B cell (primary cell): ENCODE measurements around the gene MIPEP. TPM values are rescaled to one million over a fixed set of nuclear protein-coding genes. Genes with fewer than 3 reads are reported as not detected.

ENCODE experiments used
- ATAC-seq: fragments of 200-7000 bp; cut with Tn5 transposase; one replicate; pipeline ENCODE4 v1.10.0; 2021; ENCODE audit warnings: low read depth, mild to moderate bottlenecking, moderate number of reproducible peaks, moderate library complexity
- CTCF ChIA-PET: fragments of 350-600 bp; sonication (Branson Sonifier 250); formaldehyde crosslinking; loops from one replicate; lab custom pipeline; 2021; ENCODE audit warnings: antibody characterized with exemption, inconsistent platforms; lab: Charles Lee
- POLR2A ChIA-PET: fragments of 350-600 bp; sonication (Branson Sonifier 250); formaldehyde crosslinking; loops from one replicate; lab custom pipeline; 2021; ENCODE audit warnings: antibody characterized with exemption; lab: Charles Lee
- DNase-seq: peaks from one replicate; pipeline ENCODE4 v3.0.0; 2013
- H2AFZ ChIP-seq: 2 replicates; pipeline ENCODE4 v1.6.1; 2012; ENCODE audit warnings: mild to moderate bottlenecking, low read depth, low read length; ENCODE audit not compliant: insufficient read depth, poor library complexity, severe bottlenecking
- H3K27ac ChIP-seq, 2 donors: 1 replicate in 1 of 2; 2 replicates in 1 of 2; pipeline ENCODE4 v1.5.1; 2012 to 2013; ENCODE audit warnings: low read length in 2 of 2, mild to moderate bottlenecking in 2 of 2, moderate library complexity in 1 of 2
- H3K27me3 ChIP-seq, 4 experiments: fragments of 200-600 bp in 1 of 4; sonication (generic) in 1 of 4; replicated peaks in 1 of 4; 1 replicate in 2 of 4; 2 replicates in 2 of 4; pipeline versions ENCODE4 v1.6.1 to v1.7.0; 2013 to 2016; ENCODE audit warnings: low read length in 3 of 4, mild to moderate bottlenecking in 2 of 4, mixed read lengths in 1 of 4, moderate library complexity in 1 of 4; ENCODE audit not compliant: insufficient read depth in 4 of 4, control insufficient read depth in 3 of 4; ENCODE audit errors: control extremely low read depth in 1 of 4
- H3K36me3 ChIP-seq, 2 experiments: replicated peaks in 1 of 2; 1 replicate in 1 of 2; 2 replicates in 1 of 2; pipeline versions ENCODE4 v1.6.1 to v1.7.1; 2013; ENCODE audit warnings: low read length in 1 of 2; ENCODE audit not compliant: insufficient read depth in 2 of 2, control insufficient read depth in 1 of 2; ENCODE audit errors: control extremely low read depth in 1 of 2, extremely low read depth in 1 of 2
- H3K4me1 ChIP-seq, 2 donors: fragments of 200-600 bp in 1 of 2; sonication (generic) in 1 of 2; 1 replicate in 1 of 2; 2 replicates in 1 of 2; pipeline versions ENCODE4 v1.5.1 to v1.6.1; 2013 to 2017; ENCODE audit warnings: low read length in 2 of 2; ENCODE audit not compliant: control insufficient read depth in 2 of 2, insufficient read depth in 2 of 2
- H3K4me2 ChIP-seq: replicated peaks from 2 replicates; pipeline ENCODE3; 2012; ENCODE audit warnings: mild to moderate bottlenecking, low read depth, low read length; ENCODE audit not compliant: poor library complexity, severe bottlenecking
- H3K4me3 ChIP-seq, 5 experiments: fragments of 200-600 bp in 1 of 5; sonication (generic) in 1 of 5; 1 replicate in 3 of 5; 2 replicates in 2 of 5; pipeline versions ENCODE4 v1.5.1 to v1.7.0; 2011 to 2016; ENCODE audit warnings: low read length in 4 of 5, mild to moderate bottlenecking in 4 of 5, low read depth in 2 of 5, control low read depth in 1 of 5, moderate library complexity in 1 of 5; ENCODE audit not compliant: insufficient read depth in 1 of 5; ENCODE audit errors: control extremely low read depth in 1 of 5, extremely low read depth in 1 of 5
- H3K79me2 ChIP-seq: fragments of 200-600 bp; sonication (generic); one replicate; pipeline ENCODE4 v1.6.0; 2016; ENCODE audit warnings: low read length; ENCODE audit not compliant: control insufficient read depth, insufficient read depth
- H3K9ac ChIP-seq: fragments of 200-600 bp; sonication (generic); 2 replicates; pipeline ENCODE4 v1.6.1; 2017; ENCODE audit warnings: mild to moderate bottlenecking, low read length, moderate library complexity
- H3K9me3 ChIP-seq, 3 donors: one replicate each; pipeline versions ENCODE4 v1.6.1 to v1.7.1; 2013; ENCODE audit warnings: low read length in 2 of 3; ENCODE audit not compliant: control insufficient read depth in 2 of 3, insufficient read depth in 1 of 3; ENCODE audit errors: control extremely low read depth in 1 of 3
- H4K20me1 ChIP-seq: 2 replicates; pipeline ENCODE4 v1.6.0; 2012; ENCODE audit warnings: mild to moderate bottlenecking, low read length; ENCODE audit not compliant: insufficient read depth, control insufficient read depth, poor library complexity, severe bottlenecking
- H3K27ac Mint-ChIP-seq: one replicate; pipeline ENCODE4 v1.8.0; 2021; ENCODE audit warnings: mixed read lengths
- H3K27me3 Mint-ChIP-seq: one replicate; pipeline ENCODE4 v1.8.0; 2021; ENCODE audit warnings: mixed read lengths
- H3K4me1 Mint-ChIP-seq: one replicate; pipeline ENCODE4 v1.8.0; 2021; ENCODE audit warnings: mixed read lengths
- H3K4me3 Mint-ChIP-seq: one replicate; pipeline ENCODE4 v1.8.0; 2021; ENCODE audit warnings: mixed read lengths
- H3K9me3 Mint-ChIP-seq: one replicate; pipeline ENCODE4 v1.8.0; 2022; ENCODE audit warnings: mixed read lengths; ENCODE audit not compliant: insufficient read depth
- CTCF ChIP-seq: fragments of 200-600 bp; IDR thresholded peaks from one replicate; pipeline ENCODE4 v1.8.0; 2022; ENCODE audit warnings: antibody characterized with exemption, mild to moderate bottlenecking
- EZH2 ChIP-seq: IDR thresholded peaks from 2 replicates; pipeline ENCODE4 v1.6.1; 2012; ENCODE audit warnings: borderline replicate concordance, low read depth, mild to moderate bottlenecking, moderate library complexity, low read length; ENCODE audit not compliant: insufficient read depth, poor library complexity, severe bottlenecking
- WGBS: methylation state at CpG from one replicate; pipeline ENCODE4 v1.1.5; 2013; ENCODE audit warnings: missing lambda C conversion rate; ENCODE audit not compliant: insufficient coverage; 5-methylcytosine and 5-hydroxymethylcytosine counted together
- intact Hi-C: fragments of 100-400 bp; cut with micrococcal nuclease; formaldehyde crosslinking; loops from one replicate; pipeline ENCODE4 v1.10.0; 2022
- polyA plus RNA-seq: library from polyadenylated mRNA; depleted of rRNA; stranded (reverse); fragments of >200 nt; gene quantifications from 2 replicates; pipeline ENCODE4 v1.2.3, GENCODE V29; 2012
- total RNA-seq, 2 donors: library from RNA; stranded (reverse); fragments of 120-200 nt in 1 of 2; gene quantifications; 1 replicate in 1 of 2; 2 replicates in 1 of 2; pipeline versions ENCODE4 v1.2.3 to v1.2.4, GENCODE V29; 2013 to 2022

MIPEP gene
- total and polyA plus RNA-seq, 2 donors (not counting 1 experiment from before 2014, with no cell fraction given), result 6.2 to 16.9 TPM

- ChIA-PET CTCF (no interaction called here), POLR2A (no interaction called here)
- Mint-ChIP-seq H3K4me1 (peaks cover 32% of the 10 kb centered on the region), H3K27me3 (no peaks in the 10 kb centered on the region), H3K9me3 (no peaks in the 10 kb centered on the region), H3K27ac (no peak overlapping the region), H3K4me3 (no peak overlapping the region)
- Histone ChIP-seq H3K4me2 (no peak overlapping the region), H3K36me3 (peaks cover 2 to 4% of the 10 kb centered on the region in 2 experiments), H4K20me1 (no peaks in the 10 kb centered on the region), H3K9ac (no peak overlapping the region), H3K9me3 (no peaks in the 10 kb centered on the region), H2AFZ (no peak overlapping the region), H3K4me3 (no peak overlapping the region), H3K4me1 (peaks cover 26 to 28% of the 10 kb centered on the region in 2 donors), H3K27me3 (no peaks in the 10 kb centered on the region), H3K79me2 (no peaks in the 10 kb centered on the region), H3K27ac (no peak overlapping the region)
- DNase-seq (no peak), ATAC-seq (no peak)
- no peak for TF ChIP-seq CTCF
- TF ChIP-seq EZH2, result no peak
- intact Hi-C loops, result no loop called here
- 88% methylated on average over 8 of the region's 8 CpGs for WGBS
Observed at GRCh38 chr13:23842406-23842805, 46.8 kb downstream of the MIPEP start.

- H3K9ac ChIP-seq, result no peak overlapping the region
- H3K4me1 Mint-ChIP-seq, result no peaks in the 10 kb centered on the region
- no peak for ATAC-seq
- TF ChIP-seq EZH2 (no peak), CTCF (no peak)
- peaks cover 0 to 7% (median 0%) of the 10 kb centered on the region in 3 donors for H3K9me3 ChIP-seq
- peaks cover 3 to 4% of the 10 kb centered on the region in 2 experiments for H3K36me3 ChIP-seq
- no peak for DNase-seq
- no peak overlapping the region for H3K27ac Mint-ChIP-seq
- H3K4me1 ChIP-seq, result no peaks in the 10 kb centered on the region
- ChIA-PET CTCF (no interaction called here), POLR2A (no interaction called here)
- no peak overlapping the region for H2AFZ ChIP-seq
- H3K27ac ChIP-seq, result no peak overlapping the region
- over 99% methylated on average over 31 of the region's 36 CpGs for WGBS
- H3K79me2 ChIP-seq, result no peaks in the 10 kb centered on the region
- H3K27me3 ChIP-seq, result no peaks in the 10 kb centered on the region
- no peaks in the 10 kb centered on the region for H4K20me1 ChIP-seq
- intact Hi-C loops, result no loop called here
- H3K9me3 Mint-ChIP-seq, result no peaks in the 10 kb centered on the region
- H3K27me3 Mint-ChIP-seq, result no peaks in the 10 kb centered on the region
- no peak overlapping the region for H3K4me3 ChIP-seq
- H3K4me2 ChIP-seq, result no peak overlapping the region
- no peak overlapping the region for H3K4me3 Mint-ChIP-seq
Observed at GRCh38 chr13:23833733-23834611, 55.2 kb downstream of the MIPEP start.
